Measurements from ENCODE around the gene KANSL1.

Gene KANSL1

GRCh38 chr17:46175891-46176290 lies 17.3 kb downstream of the KANSL1 start:
- no peak for TF ChIP-seq CTCF (IDR thresholded peaks at IDR 0.05; ENCODE audit: low read length)
- no peak for TF ChIP-seq EZH2 (optimal IDR thresholded peaks at IDR 0.05; ENCODE audit: low read depth, low read length)
- TF ChIP-seq EZH2phosphoT487 (IDR thresholded peaks at IDR 0.05; ENCODE audit: low read length): no peak
- Histone ChIP-seq H3K79me2 (ENCODE audit: low read length) (peaks cover 99% of the 10 kb centered on the region), H3K9me3 (replicated peaks; ENCODE audit: insufficient read depth, low read length) (no peaks in the 10 kb centered on the region), H3K4me3 (ENCODE audit: low read length) (no peak overlapping the region), H2AFZ (ENCODE audit: low read length) (no peak overlapping the region), H3K27me3 (replicated peaks; ENCODE audit: insufficient read depth, low read length) (no peaks in the 10 kb centered on the region), H3K9ac (ENCODE audit: low read length) (no peak overlapping the region), H3K4me1 (ENCODE audit: low read length) (peaks cover 4% of the 10 kb centered on the region; the same call in 1 of the 2 replicates), H3K36me3 (replicated peaks; ENCODE audit: insufficient read depth, low read length) (peaks cover 5% of the 10 kb centered on the region; the same call in 1 of the 2 replicates), H3K9me2 (replicated peaks; ENCODE audit: insufficient read depth, low read length) (no peaks in the 10 kb centered on the region), H3K4me2 (ENCODE audit: low read depth, low read length) (no peak overlapping the region), H4K20me1 (ENCODE audit: insufficient read depth, low read length) (peaks cover 48% of the 10 kb centered on the region), H3F3A (ENCODE audit: insufficient read depth, low read length) (0 out of 2 replicates have a peak, but pooled peaks cover 4% of the 10 kb centered on the region), H3K27ac (ENCODE audit: low read length) (no peak overlapping the region)
- DNase-seq: no peak

GRCh38 chr17:46173153-46173552 lies 20.1 kb downstream of the KANSL1 start:
- Histone ChIP-seq H3K79me2 (ENCODE audit: low read length) (peaks cover 100% of the 10 kb centered on the region), H3K27me3 (replicated peaks; ENCODE audit: insufficient read depth, low read length) (no peaks in the 10 kb centered on the region), H3K9me3 (replicated peaks; ENCODE audit: insufficient read depth, low read length) (no peaks in the 10 kb centered on the region), H3K36me3 (replicated peaks; ENCODE audit: insufficient read depth, low read length) (peaks cover 5% of the 10 kb centered on the region; the same call in 1 of the 2 replicates), H3F3A (ENCODE audit: insufficient read depth, low read length) (no peaks in the 10 kb centered on the region; the same call in 1 of the 2 replicates), H3K4me2 (ENCODE audit: low read depth, low read length) (no peak overlapping the region), H3K9ac (ENCODE audit: low read length) (no peak overlapping the region), H3K27ac (ENCODE audit: low read length) (no peak overlapping the region), H3K4me3 (ENCODE audit: low read length) (no peak overlapping the region), H3K4me1 (ENCODE audit: low read length) (no peaks in the 10 kb centered on the region), H2AFZ (ENCODE audit: low read length) (no peak overlapping the region), H4K20me1 (ENCODE audit: insufficient read depth, low read length) (peaks cover 34% of the 10 kb centered on the region), H3K9me2 (replicated peaks; ENCODE audit: insufficient read depth, low read length) (no peaks in the 10 kb centered on the region)
- DNase-seq: no peak
- no peak for TF ChIP-seq EZH2phosphoT487 (IDR thresholded peaks at IDR 0.05; ENCODE audit: low read length)
- TF ChIP-seq CTCF (IDR thresholded peaks at IDR 0.05; ENCODE audit: low read length): no peak
- no peak for TF ChIP-seq EZH2 (optimal IDR thresholded peaks at IDR 0.05; ENCODE audit: low read depth, low read length)

GRCh38 chr17:46171939-46172338 lies 21.3 kb downstream of the KANSL1 start:
- no peaks in the 10 kb centered on the region for H3K9me3 ChIP-seq (replicated peaks; ENCODE audit: insufficient read depth, low read length)
- no peak overlapping the region for H3K4me3 ChIP-seq (ENCODE audit: low read length)
- TF ChIP-seq CTCF (IDR thresholded peaks at IDR 0.05; ENCODE audit: low read length) (no peak), EZH2 (optimal IDR thresholded peaks at IDR 0.05; ENCODE audit: low read depth, low read length) (no peak), EZH2phosphoT487 (IDR thresholded peaks at IDR 0.05; ENCODE audit: low read length) (no peak)
- H4K20me1 ChIP-seq (ENCODE audit: insufficient read depth, low read length): peaks cover 34% of the 10 kb centered on the region
- H3K4me2 ChIP-seq (ENCODE audit: low read depth, low read length): no peak overlapping the region
- H3K36me3 ChIP-seq (replicated peaks; ENCODE audit: insufficient read depth, low read length): peaks cover 5% of the 10 kb centered on the region; the same call in 1 of the 2 replicates
- DNase-seq: no peak
- no peak overlapping the region for H3K27ac ChIP-seq (ENCODE audit: low read length)
- H3K9me2 ChIP-seq (replicated peaks; ENCODE audit: insufficient read depth, low read length): no peaks in the 10 kb centered on the region
- no peak overlapping the region for H3K9ac ChIP-seq (ENCODE audit: low read length)
- no peak overlapping the region for H2AFZ ChIP-seq (ENCODE audit: low read length)
- H3K4me1 ChIP-seq (ENCODE audit: low read length): no peaks in the 10 kb centered on the region
- peaks cover 100% of the 10 kb centered on the region for H3K79me2 ChIP-seq (ENCODE audit: low read length)
- no peaks in the 10 kb centered on the region; the same call in 1 of the 2 replicates for H3F3A ChIP-seq (ENCODE audit: insufficient read depth, low read length)
- H3K27me3 ChIP-seq (replicated peaks; ENCODE audit: insufficient read depth, low read length): no peaks in the 10 kb centered on the region
